HepG2 (cell line): ENCODE data around the gene RNASE8. TPM values are rescaled to one million over a fixed set of nuclear protein-coding genes. Genes with fewer than 3 reads are reported as not detected.

ENCODE experiments used
- CEBPZ ChIP-seq: IDR thresholded peaks from 2 replicates; pipeline ENCODE4 v1.6.1; 2012; ENCODE audit warnings: low read length, improper control_type of control experiment
- GPBP1L1 ChIP-seq: sonication (generic); formaldehyde crosslinking; IDR thresholded peaks from 2 replicates; pipeline ENCODE4 v1.5.0; 2020; ENCODE audit warnings: mild to moderate bottlenecking, missing genetic modification reagents
- HNRNPLL ChIP-seq: fragments of 200-400 bp; formaldehyde crosslinking; IDR thresholded peaks from 2 replicates; pipeline ENCODE4 v1.6.1; 2017; ENCODE audit warnings: mild to moderate bottlenecking, low read depth, low read length; ENCODE audit not compliant: poor library complexity, severe bottlenecking
- MEF2D ChIP-seq: sonication (generic); formaldehyde crosslinking; IDR thresholded peaks from 2 replicates; pipeline ENCODE4 v1.5.1; 2020; ENCODE audit warnings: mild to moderate bottlenecking, missing genetic modification reagents
- MXI1 ChIP-seq: IDR thresholded peaks from 3 replicates; pipeline ENCODE4 v1.6.1; 2012; ENCODE audit warnings: low read depth, low read length, inconsistent platforms, borderline replicate concordance
- PATZ1 ChIP-seq: sonication (generic); formaldehyde crosslinking; IDR thresholded peaks from 2 replicates; pipeline ENCODE4 v1.4.0; 2020; ENCODE audit warnings: missing genetic modification reagents
- SIX1 ChIP-seq: sonication (generic); formaldehyde crosslinking; IDR thresholded peaks from 2 replicates; pipeline ENCODE4 v1.4.0; 2020; ENCODE audit warnings: missing genetic modification reagents, borderline replicate concordance
- SMAD1 ChIP-seq: sonication (generic); formaldehyde crosslinking; IDR thresholded peaks from 2 replicates; pipeline ENCODE4 v1.4.0; 2020; ENCODE audit warnings: missing genetic modification reagents, low read depth, mild to moderate bottlenecking, borderline replicate concordance
- ZNF354B ChIP-seq: sonication (generic); formaldehyde crosslinking; IDR thresholded peaks from 2 replicates; pipeline ENCODE4 v1.8.0; 2022; ENCODE audit warnings: mild to moderate bottlenecking, missing genetic modification reagents
- polyA plus RNA-seq, 8 experiments: library from polyadenylated mRNA; depleted of rRNA in 3 of 8; stranded (reverse) in 7 of 8; unstranded in 1 of 8; fragments of >200 nt; fragmentation: Illumina TruSeq in 4 of 8; extraction: Trizol in 4 of 8; gene quantifications; 2 replicates each; pipeline versions ENCODE4 v1.2.1 to v1.2.3, GENCODE V29; 2011 to 2016; ENCODE audit warnings: low read depth in 4 of 8, missing spikeins in 1 of 8, mixed read lengths in 1 of 8; ENCODE audit not compliant: insufficient read depth in 1 of 8
- total RNA-seq, 5 experiments: library from RNA; depleted of rRNA; stranded (reverse); fragments of >200 nt; fragmentation: Illumina TruSeq; extraction: Trizol; gene quantifications; 2 replicates each; pipeline ENCODE4 v1.2.3, GENCODE V29; 2016; ENCODE audit warnings: low read depth in 1 of 5
- TF ChIP-seq, protein P1 (sequence below): IDR thresholded peaks from 2 replicates; pipeline ENCODE4 v1.6.1; 2016; ENCODE audit warnings: mild to moderate bottlenecking, missing biosample characterization, missing genetic modification reagents
- TF ChIP-seq, protein P2 (sequence below): sonication (generic); formaldehyde crosslinking; IDR thresholded peaks from 2 replicates; pipeline ENCODE4 v1.5.1; 2020; ENCODE audit warnings: mild to moderate bottlenecking, missing genetic modification reagents, moderate library complexity
- TF ChIP-seq, protein P3 (sequence below): sonication (generic); formaldehyde crosslinking; IDR thresholded peaks from 2 replicates; pipeline ENCODE4 v1.8.1; 2022; ENCODE audit warnings: low read depth, mild to moderate bottlenecking, missing genetic modification reagents

Gene RNASE8
- total and polyA plus RNA-seq, 2 of the 13 experiments (the other 11 are each of a cell fraction or from before 2014, with no cell fraction given), result not detected

- TF ChIP-seq PATZ1 (CRISPR knock-in tag), result peak; percentile 57; the same call in 1 of the 2 replicates
- TF ChIP-seq, protein P1, sequence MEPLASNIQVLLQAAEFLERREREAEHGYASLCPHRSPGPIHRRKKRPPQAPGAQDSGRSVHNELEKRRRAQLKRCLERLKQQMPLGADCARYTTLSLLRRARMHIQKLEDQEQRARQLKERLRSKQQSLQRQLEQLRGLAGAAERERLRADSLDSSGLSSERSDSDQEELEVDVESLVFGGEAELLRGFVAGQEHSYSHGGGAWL (CRISPR knock-in tag), result peak; percentile 88; the same call in 1 of the 2 replicates
- TF ChIP-seq, protein P2, sequence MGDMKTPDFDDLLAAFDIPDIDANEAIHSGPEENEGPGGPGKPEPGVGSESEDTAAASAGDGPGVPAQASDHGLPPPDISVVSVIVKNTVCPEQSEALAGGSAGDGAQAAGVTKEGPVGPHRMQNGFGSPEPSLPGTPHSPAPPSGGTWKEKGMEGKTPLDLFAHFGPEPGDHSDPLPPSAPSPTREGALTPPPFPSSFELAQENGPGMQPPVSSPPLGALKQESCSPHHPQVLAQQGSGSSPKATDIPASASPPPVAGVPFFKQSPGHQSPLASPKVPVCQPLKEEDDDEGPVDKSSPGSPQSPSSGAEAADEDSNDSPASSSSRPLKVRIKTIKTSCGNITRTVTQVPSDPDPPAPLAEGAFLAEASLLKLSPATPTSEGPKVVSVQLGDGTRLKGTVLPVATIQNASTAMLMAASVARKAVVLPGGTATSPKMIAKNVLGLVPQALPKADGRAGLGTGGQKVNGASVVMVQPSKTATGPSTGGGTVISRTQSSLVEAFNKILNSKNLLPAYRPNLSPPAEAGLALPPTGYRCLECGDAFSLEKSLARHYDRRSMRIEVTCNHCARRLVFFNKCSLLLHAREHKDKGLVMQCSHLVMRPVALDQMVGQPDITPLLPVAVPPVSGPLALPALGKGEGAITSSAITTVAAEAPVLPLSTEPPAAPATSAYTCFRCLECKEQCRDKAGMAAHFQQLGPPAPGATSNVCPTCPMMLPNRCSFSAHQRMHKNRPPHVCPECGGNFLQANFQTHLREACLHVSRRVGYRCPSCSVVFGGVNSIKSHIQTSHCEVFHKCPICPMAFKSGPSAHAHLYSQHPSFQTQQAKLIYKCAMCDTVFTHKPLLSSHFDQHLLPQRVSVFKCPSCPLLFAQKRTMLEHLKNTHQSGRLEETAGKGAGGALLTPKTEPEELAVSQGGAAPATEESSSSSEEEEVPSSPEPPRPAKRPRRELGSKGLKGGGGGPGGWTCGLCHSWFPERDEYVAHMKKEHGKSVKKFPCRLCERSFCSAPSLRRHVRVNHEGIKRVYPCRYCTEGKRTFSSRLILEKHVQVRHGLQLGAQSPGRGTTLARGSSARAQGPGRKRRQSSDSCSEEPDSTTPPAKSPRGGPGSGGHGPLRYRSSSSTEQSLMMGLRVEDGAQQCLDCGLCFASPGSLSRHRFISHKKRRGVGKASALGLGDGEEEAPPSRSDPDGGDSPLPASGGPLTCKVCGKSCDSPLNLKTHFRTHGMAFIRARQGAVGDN, result peak; percentile 73
- TF ChIP-seq SMAD1 (CRISPR knock-in tag), result no peak
- no peak for TF ChIP-seq HNRNPLL
- no peak for TF ChIP-seq GPBP1L1 (CRISPR knock-in tag)
- TF ChIP-seq MXI1, result 0 out of 3 replicates have a peak, but pooled peaks have one; percentile 18
- TF ChIP-seq MEF2D (CRISPR knock-in tag), result peak; percentile 17; the same call in 1 of the 2 replicates
- no peak for TF ChIP-seq CEBPZ
- TF ChIP-seq SIX1 (CRISPR knock-in tag), result no peak
- TF ChIP-seq ZNF354B, result no peak
- TF ChIP-seq, protein P3, sequence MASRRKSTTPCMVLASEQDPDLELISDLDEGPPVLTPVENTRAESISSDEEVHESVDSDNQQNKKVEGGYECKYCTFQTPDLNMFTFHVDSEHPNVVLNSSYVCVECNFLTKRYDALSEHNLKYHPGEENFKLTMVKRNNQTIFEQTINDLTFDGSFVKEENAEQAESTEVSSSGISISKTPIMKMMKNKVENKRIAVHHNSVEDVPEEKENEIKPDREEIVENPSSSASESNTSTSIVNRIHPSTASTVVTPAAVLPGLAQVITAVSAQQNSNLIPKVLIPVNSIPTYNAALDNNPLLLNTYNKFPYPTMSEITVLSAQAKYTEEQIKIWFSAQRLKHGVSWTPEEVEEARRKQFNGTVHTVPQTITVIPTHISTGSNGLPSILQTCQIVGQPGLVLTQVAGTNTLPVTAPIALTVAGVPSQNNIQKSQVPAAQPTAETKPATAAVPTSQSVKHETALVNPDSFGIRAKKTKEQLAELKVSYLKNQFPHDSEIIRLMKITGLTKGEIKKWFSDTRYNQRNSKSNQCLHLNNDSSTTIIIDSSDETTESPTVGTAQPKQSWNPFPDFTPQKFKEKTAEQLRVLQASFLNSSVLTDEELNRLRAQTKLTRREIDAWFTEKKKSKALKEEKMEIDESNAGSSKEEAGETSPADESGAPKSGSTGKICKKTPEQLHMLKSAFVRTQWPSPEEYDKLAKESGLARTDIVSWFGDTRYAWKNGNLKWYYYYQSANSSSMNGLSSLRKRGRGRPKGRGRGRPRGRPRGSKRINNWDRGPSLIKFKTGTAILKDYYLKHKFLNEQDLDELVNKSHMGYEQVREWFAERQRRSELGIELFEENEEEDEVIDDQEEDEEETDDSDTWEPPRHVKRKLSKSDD (CRISPR knock-in tag), result no peak
Measured at GRCh38 chr14:21071225-21072030, 13.8 kb downstream of the RNASE8 start (continued).
